Endothelial cell of hepatic sinusoid (primary cell): ENCODE measurements around the gene LRRC8C.
"Not testable (repeated sequence)": the region's sequence is repeated elsewhere in the genome, so short reads cannot be mapped to it uniquely, and the experiment has no call there.

Experiments used
- in situ Hi-C: cut with HindIII; loops from 2 replicates; pipeline ENCODE4 v1.10.0; 2017; ENCODE audit warnings: low sequenced_read_pairs

The LRRC8C gene

GRCh38 chr1:89632657-89633247 is at the start of gene LRRC8C:
Gene LRRC8C (plus strand): TSS chr1:89633120. CDS start chr1:89686474, 53,354 bp downstream.
- in situ Hi-C loops: loop anchor here (10.0 kb wide), 1 partner anchor 122 kb away; no protein-coding TSS in a partner anchor

GRCh38 chr1:89584211-89584610 is 48.7 kb upstream of the LRRC8C start:
- in situ Hi-C loops: no loop called here

GRCh38 chr1:89584781-89585180 is 48.1 kb upstream of the LRRC8C start:
- in situ Hi-C loops: no loop called here

GRCh38 chr1:89587729-89588161 is 45.2 kb upstream of the LRRC8C start:
- in situ Hi-C loops: no loop called here

DNA sequence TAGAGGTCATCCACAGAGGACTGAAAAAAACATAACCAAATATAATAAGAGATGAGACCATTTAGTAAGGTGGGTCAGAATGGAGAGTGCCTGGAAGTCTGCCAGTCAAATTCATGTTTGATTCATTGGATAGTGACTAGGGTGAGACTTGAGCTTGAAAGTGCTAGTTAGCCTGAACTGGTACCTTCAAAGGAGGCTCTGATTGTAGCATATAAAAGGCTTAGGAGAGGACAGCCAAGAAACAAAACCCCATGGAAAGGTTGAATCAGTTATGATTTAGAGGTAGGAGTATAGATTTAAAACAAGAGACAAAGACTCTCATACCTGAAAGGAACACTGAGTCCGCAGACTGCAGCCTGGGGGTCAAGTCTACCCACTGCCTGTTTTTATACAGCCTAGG is 44.4 kb upstream of the LRRC8C start:
- in situ Hi-C loops: no loop called here

- in situ Hi-C loops: no loop called here
Measured at GRCh38 chr1:89589515-89589914, 43.4 kb upstream of the LRRC8C start.

- in situ Hi-C loops: no loop called here
Measured at GRCh38 chr1:89590341-89591080, 42.4 kb upstream of the LRRC8C start.

DNA sequence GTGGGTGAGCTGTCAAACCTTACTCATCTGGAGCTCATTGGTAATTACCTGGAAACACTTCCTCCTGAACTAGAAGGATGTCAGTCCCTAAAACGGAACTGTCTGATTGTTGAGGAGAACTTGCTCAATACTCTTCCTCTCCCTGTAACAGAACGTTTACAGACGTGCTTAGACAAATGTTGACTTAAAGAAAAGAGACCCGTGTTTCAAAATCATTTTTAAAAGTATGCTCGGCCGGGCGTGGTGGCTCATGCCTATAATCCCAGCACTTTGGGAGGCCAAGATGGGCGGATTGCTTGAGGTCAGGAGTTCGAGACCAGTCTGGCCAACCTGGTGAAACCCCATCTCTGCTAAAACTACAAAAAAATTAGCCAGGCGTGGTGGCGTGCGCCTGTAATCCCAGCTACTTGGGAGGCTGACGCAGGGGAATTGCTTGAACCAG is 40.0 kb upstream of the LRRC8C start:
- in situ Hi-C loops: not testable (repeated sequence)

GRCh38 chr1:89594096-89594740 is 38.7 kb upstream of the LRRC8C start:
- in situ Hi-C loops: no loop called here

GRCh38 chr1:89596698-89597097 is 36.2 kb upstream of the LRRC8C start:
- in situ Hi-C loops: no loop called here

GRCh38 chr1:89598450-89599331 is 34.2 kb upstream of the LRRC8C start:
- in situ Hi-C loops: no loop called here

DNA sequence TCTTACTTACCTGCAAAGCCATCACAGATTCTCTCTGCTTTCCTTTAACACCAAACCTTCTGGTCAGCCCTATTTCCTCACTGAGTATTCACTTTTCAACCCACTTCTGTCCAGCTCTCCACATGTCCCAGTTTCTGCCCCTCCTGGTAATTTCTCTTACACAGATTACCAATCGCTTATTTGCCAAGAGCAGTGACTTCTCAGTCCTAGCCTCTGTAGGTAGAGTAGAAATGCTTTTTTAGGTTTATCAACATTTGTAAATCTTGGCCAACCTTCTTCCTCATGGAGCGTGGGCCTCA is 33.6 kb upstream of the LRRC8C start:
- in situ Hi-C loops: no loop called here

DNA sequence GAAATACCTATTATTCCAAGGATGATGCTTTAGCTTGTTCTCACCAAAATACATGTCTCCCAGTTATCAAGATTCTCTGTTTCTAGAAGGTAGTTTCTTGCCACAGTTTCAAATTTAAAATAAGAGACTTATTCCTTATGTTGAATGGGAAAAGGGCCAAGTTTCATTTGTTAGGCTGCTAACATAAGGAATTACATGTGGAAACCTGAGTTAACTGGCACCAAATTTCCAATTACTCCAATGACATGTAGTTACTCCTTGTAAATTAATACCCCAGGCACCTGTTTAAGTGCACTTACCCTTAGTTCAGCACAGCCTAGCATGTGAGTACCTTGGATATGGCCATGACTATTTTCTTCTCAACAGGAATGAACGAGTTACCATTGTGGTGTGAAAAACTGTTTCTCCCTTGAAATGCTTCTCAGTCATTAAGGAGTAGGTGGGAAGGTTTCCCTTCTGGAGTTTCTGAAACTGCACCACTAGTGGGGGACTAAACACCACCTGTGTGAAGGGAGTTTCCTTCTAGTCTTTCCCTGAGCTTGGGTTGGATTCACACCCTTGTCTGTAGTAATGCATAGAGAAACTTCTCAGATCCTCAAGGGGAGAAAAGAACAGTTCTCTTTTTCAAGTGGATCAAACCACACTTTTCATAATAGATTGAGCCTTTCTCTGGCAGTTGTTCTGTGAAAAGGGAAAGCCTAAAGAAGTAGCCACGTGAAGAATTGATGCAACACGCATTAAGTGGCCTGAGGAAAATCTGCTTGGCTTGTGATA is 32.3 kb upstream of the LRRC8C start:
- in situ Hi-C loops: loop anchor here (5.0 kb wide), 1 partner anchor 88 kb away; no protein-coding TSS in a partner anchor

- in situ Hi-C loops: loop anchor here (5.0 kb wide), 1 partner anchor 91 kb away; no protein-coding TSS in a partner anchor
Measured at GRCh38 chr1:89602871-89603404, 30.0 kb upstream of the LRRC8C start.

- in situ Hi-C loops: loop anchor here (5.0 kb wide), 1 partner anchor 92 kb away; no protein-coding TSS in a partner anchor
Measured at GRCh38 chr1:89603651-89604413, 29.1 kb upstream of the LRRC8C start.

DNA sequence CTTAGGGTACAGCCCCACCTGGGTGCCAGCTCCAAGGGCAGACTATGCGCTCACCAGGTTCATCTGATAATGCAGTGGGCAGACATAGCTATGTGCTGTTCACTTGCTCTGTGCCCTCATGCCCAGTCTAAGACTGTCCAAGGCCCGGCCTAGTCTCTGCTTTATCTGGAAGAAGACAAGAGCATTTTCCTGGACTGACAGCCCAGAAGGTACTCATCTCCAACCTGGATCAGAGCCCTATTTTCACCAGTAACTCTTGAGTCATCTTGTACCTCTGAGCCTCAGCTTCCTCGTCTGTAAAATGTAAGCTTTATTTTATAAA is 28.5 kb upstream of the LRRC8C start:
- in situ Hi-C loops: loop anchor here (5.0 kb wide), 1 partner anchor 92 kb away; no protein-coding TSS in a partner anchor

DNA sequence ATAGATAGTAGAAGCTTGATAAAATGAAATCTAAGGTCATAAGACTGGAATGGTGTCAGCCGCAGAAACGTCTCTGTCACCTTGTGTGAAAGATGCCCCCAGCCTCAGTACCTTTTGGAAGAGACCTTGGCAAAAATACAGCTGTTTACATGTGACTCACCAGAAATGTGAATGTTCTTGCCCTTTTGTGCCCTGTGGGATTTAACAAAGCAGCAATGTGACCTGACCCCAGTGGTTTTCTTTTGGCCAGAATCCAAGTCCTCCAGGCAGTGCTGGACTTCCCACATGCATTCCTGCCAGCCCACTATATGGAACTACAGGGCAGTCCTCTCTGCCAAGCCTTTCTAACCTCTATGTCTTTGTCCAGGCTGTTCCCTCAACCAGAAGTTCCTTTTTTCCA is 27.2 kb upstream of the LRRC8C start:
- in situ Hi-C loops: no loop called here

GRCh38 chr1:89606227-89606980 is 26.5 kb upstream of the LRRC8C start:
- in situ Hi-C loops: no loop called here

DNA sequence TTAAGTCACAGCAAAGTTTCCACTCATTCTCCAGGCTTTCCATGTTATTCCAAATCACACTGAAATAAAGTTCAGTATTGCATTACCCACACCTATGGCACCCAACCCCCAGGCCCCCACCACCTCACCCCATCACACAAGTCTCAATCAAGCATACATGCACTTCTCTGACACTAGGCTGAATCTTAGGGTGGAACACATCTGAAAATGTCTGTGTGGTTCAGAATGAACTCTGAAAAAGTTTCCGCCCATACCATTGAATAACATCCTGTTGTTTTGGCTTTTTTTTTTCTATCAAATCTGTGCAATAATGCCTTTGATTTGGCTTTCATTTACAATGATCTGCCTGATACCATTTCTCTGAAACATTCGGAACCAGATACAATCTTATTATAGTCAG is 25.8 kb upstream of the LRRC8C start:
- in situ Hi-C loops: no loop called here
